WTC11 (cell line): ENCODE results near the gene VTN. TPM values are rescaled to one million over a fixed set of nuclear protein-coding genes. Genes with fewer than 3 reads are reported as not detected.

Source experiments
- ATAC-seq: fragments of 200-7000 bp; cut with Tn5 transposase; 2 replicates; pipeline ENCODE4 v1.10.0; 2021; ENCODE audit warnings: mild to moderate bottlenecking, moderate library complexity
- CTCF ChIA-PET: fragments of 300-600 bp; sonication (Branson Sonifier 250); formaldehyde crosslinking; loops from one replicate; lab custom pipeline; 2021; ENCODE audit warnings: antibody characterized with exemption; lab: Charles Lee
- POLR2A ChIA-PET: fragments of 350-600 bp; sonication (Branson Sonifier 250); formaldehyde crosslinking; loops from one replicate; lab custom pipeline; 2021; ENCODE audit warnings: antibody characterized with exemption; lab: Charles Lee
- DNase-seq: peaks from one replicate; pipeline ENCODE4 v3.0.0; 2021; ENCODE audit warnings: low spot score
- H3K27ac Mint-ChIP-seq: 2 replicates; pipeline ENCODE4 v1.8.0; 2021; ENCODE audit warnings: mixed read lengths
- H3K27me3 Mint-ChIP-seq: 2 replicates; pipeline ENCODE4 v1.8.0; 2021; ENCODE audit warnings: low read depth, mild to moderate bottlenecking, moderate library complexity, mixed read lengths
- H3K36me3 Mint-ChIP-seq: 2 replicates; pipeline ENCODE4 v1.8.0; 2021; ENCODE audit warnings: mixed read lengths
- H3K4me1 Mint-ChIP-seq: 2 replicates; pipeline ENCODE4 v1.8.0; 2022; ENCODE audit warnings: mixed read lengths
- H3K4me3 Mint-ChIP-seq: 2 replicates; pipeline ENCODE4 v1.8.0; 2021; ENCODE audit warnings: mild to moderate bottlenecking, moderate library complexity, mixed read lengths
- H3K9me3 Mint-ChIP-seq: 2 replicates; pipeline ENCODE4 v1.8.0; 2021; ENCODE audit warnings: mixed read lengths
- ATF1 ChIP-seq: sonication (generic); formaldehyde crosslinking; IDR thresholded peaks from 2 replicates; pipeline ENCODE4 v1.8.1; 2023; ENCODE audit warnings: mild to moderate bottlenecking, moderate library complexity, missing genetic modification reagents
- ESRRA ChIP-seq: sonication (generic); formaldehyde crosslinking; IDR thresholded peaks from 2 replicates; pipeline ENCODE4 v1.8.1; 2022; ENCODE audit warnings: mild to moderate bottlenecking, missing genetic modification reagents, borderline replicate concordance
- GABPB1 ChIP-seq: sonication (generic); formaldehyde crosslinking; IDR thresholded peaks from 2 replicates; pipeline ENCODE4 v1.8.1; 2023; ENCODE audit warnings: mild to moderate bottlenecking, missing genetic modification reagents
- JAZF1 ChIP-seq: fragments of 250-450 bp; sonication (Bioruptor Pico); IDR thresholded peaks from 2 replicates; pipeline ENCODE4 v1.9.0; 2021; ENCODE audit warnings: moderate library complexity, mild to moderate bottlenecking, inconsistent platforms
- NFE2L1 ChIP-seq: sonication (generic); formaldehyde crosslinking; IDR thresholded peaks from 2 replicates; pipeline ENCODE4 v1.8.1; 2023; ENCODE audit warnings: missing genetic modification reagents
- NR2C2 ChIP-seq: sonication (generic); formaldehyde crosslinking; IDR thresholded peaks from 2 replicates; pipeline ENCODE4 v1.8.0; 2022; ENCODE audit warnings: mild to moderate bottlenecking, missing genetic modification reagents
- PRDM15 ChIP-seq: sonication (generic); formaldehyde crosslinking; IDR thresholded peaks from 2 replicates; pipeline ENCODE4 v1.8.0; 2022; ENCODE audit warnings: missing genetic modification reagents
- ZNF281 ChIP-seq: sonication (generic); formaldehyde crosslinking; IDR thresholded peaks from 2 replicates; pipeline ENCODE4 v1.8.0; 2023; ENCODE audit warnings: mild to moderate bottlenecking, missing genetic modification reagents
- ZNF396 ChIP-seq: fragments of 250-450 bp; sonication (Bioruptor Pico); IDR thresholded peaks from 2 replicates; pipeline ENCODE4 v1.8.0; 2021; ENCODE audit warnings: mild to moderate bottlenecking, moderate library complexity, borderline replicate concordance
- ZNF423 ChIP-seq: fragments of 250-450 bp; sonication (Bioruptor Pico); IDR thresholded peaks from 2 replicates; pipeline ENCODE4 v2.1.2; 2022; ENCODE audit warnings: mild to moderate bottlenecking, moderate library complexity
- total RNA-seq: library from RNA; stranded (reverse); gene quantifications from 3 replicates; pipeline ENCODE4 v1.2.3, GENCODE V29; 2021
- TF ChIP-seq, protein P1 (sequence below): sonication (generic); formaldehyde crosslinking; IDR thresholded peaks from 2 replicates; pipeline ENCODE4 v1.8.1; 2023; ENCODE audit warnings: mild to moderate bottlenecking, missing genetic modification reagents, borderline replicate concordance
- TF ChIP-seq, protein P2 (sequence below): sonication (generic); formaldehyde crosslinking; IDR thresholded peaks from 2 replicates; pipeline ENCODE4 v1.8.1; 2023; ENCODE audit warnings: mild to moderate bottlenecking, missing genetic modification reagents

The VTN gene
- total RNA-seq, 1 experiment from 2014 or later: 1.6 TPM

- DNase-seq: no peak
- Mint-ChIP-seq H3K4me3 (no peak within 1 kb of the TSS), H3K27ac (no peak within 1 kb of the TSS), H3K9me3 (no peaks in the 10 kb centered on the region), H3K36me3 (peaks cover 18% of the 10 kb centered on the region), H3K27me3 (no peaks in the 10 kb centered on the region), H3K4me1 (peaks cover 2% of the 10 kb centered on the region; the same call in 1 of the 2 replicates)
- ChIA-PET POLR2A (no interaction called here), CTCF (interaction anchor here (2.0 to 2.5 kb wide), 2 partner anchors 7 to 52 kb away, joined by 7 to 16 read pairs; partner anchors contain the start of gene POLDIP2)
- ATAC-seq: no peak
- TF ChIP-seq ESRRA (CRISPR knock-in tag) (no peak), ZNF396 (CRISPR knock-in tag) (no peak), GABPB1 (no peak), ZNF423 (CRISPR knock-in tag) (no peak), NFE2L1 (no peak), NR2C2 (no peak), ZNF281 (CRISPR knock-in tag) (no peak), JAZF1 (CRISPR knock-in tag) (no peak), ATF1 (CRISPR knock-in tag) (no peak), PRDM15 (CRISPR knock-in tag) (no peak)
- TF ChIP-seq, protein P1, sequence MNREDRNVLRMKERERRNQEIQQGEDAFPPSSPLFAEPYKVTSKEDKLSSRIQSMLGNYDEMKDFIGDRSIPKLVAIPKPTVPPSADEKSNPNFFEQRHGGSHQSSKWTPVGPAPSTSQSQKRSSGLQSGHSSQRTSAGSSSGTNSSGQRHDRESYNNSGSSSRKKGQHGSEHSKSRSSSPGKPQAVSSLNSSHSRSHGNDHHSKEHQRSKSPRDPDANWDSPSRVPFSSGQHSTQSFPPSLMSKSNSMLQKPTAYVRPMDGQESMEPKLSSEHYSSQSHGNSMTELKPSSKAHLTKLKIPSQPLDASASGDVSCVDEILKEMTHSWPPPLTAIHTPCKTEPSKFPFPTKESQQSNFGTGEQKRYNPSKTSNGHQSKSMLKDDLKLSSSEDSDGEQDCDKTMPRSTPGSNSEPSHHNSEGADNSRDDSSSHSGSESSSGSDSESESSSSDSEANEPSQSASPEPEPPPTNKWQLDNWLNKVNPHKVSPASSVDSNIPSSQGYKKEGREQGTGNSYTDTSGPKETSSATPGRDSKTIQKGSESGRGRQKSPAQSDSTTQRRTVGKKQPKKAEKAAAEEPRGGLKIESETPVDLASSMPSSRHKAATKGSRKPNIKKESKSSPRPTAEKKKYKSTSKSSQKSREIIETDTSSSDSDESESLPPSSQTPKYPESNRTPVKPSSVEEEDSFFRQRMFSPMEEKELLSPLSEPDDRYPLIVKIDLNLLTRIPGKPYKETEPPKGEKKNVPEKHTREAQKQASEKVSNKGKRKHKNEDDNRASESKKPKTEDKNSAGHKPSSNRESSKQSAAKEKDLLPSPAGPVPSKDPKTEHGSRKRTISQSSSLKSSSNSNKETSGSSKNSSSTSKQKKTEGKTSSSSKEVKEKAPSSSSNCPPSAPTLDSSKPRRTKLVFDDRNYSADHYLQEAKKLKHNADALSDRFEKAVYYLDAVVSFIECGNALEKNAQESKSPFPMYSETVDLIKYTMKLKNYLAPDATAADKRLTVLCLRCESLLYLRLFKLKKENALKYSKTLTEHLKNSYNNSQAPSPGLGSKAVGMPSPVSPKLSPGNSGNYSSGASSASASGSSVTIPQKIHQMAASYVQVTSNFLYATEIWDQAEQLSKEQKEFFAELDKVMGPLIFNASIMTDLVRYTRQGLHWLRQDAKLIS: no peak
- TF ChIP-seq, protein P2, sequence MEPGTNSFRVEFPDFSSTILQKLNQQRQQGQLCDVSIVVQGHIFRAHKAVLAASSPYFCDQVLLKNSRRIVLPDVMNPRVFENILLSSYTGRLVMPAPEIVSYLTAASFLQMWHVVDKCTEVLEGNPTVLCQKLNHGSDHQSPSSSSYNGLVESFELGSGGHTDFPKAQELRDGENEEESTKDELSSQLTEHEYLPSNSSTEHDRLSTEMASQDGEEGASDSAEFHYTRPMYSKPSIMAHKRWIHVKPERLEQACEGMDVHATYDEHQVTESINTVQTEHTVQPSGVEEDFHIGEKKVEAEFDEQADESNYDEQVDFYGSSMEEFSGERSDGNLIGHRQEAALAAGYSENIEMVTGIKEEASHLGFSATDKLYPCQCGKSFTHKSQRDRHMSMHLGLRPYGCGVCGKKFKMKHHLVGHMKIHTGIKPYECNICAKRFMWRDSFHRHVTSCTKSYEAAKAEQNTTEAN (CRISPR knock-in tag): no peak
These were observed 5.3 kb downstream of the VTN start, which contains the start of gene SEBOX for GRCh38 chr17:28364665-28365363. TSS of gene SEBOX (minus strand) at chr17:28365199. CDS start at chr17:28365151, 48 bp downstream.
